Measurements from ENCODE around the gene RTP2. TPM values are rescaled to one million over a fixed set of nuclear protein-coding genes. Genes with fewer than 3 reads are reported as not detected.

RTP2 gene
- polyA plus RNA-seq, 3 donors = not detected

DNA sequence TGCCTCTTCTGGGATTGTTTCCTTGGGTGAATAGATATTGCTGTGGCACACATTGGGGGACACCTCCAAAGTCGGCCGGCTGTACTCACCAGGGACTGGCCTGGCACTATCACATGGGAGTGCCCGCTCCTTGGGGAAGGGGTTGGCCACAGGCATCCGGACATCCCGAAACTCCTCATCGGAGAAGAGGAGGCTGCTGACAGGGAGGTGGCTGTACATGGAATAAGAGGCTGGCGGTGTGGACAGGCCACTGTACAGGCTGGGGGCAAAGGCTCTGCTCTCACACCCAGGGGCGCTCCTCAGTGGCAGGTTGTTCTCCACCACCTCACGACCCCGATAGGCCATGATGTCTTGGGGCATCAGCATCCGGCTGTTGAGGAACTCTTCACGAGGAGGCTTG lies 27.2 kb upstream of the RTP2 start:
- Histone ChIP-seq H3K9me3 (replicated peaks in 1 of 2; ENCODE audit: control insufficient read depth in 1 of 2, insufficient read depth in 1 of 2, low read length in 2 of 2) (no peaks in the 10 kb centered on the region), H3K9ac (ENCODE audit: insufficient read depth, low read length, poor library complexity, severe bottlenecking) (no peak overlapping the region), H3K27me3 (ENCODE audit: control insufficient read depth in 2 of 2, insufficient read depth in 2 of 2, low read length in 2 of 2) (no peaks in the 10 kb centered on the region), H4K20me1 (ENCODE audit: insufficient read depth, low read length) (peaks cover 100% of the 10 kb centered on the region), H3K79me2 (ENCODE audit: insufficient read depth, low read length) (peaks cover 2% of the 10 kb centered on the region), H3K4me3 (replicated peaks in 1 of 3; ENCODE audit: low read depth in 2 of 3, low read length in 3 of 3) (no peak overlapping the region), H3K4me1 (ENCODE audit: control insufficient read depth in 1 of 2, insufficient read depth in 2 of 2, low read length in 2 of 2) (no peaks in the 10 kb centered on the region), H3K4me2 (replicated peaks; ENCODE audit: extremely low read depth, low read length, poor library complexity, severe bottlenecking) (no peak overlapping the region), H3K27ac (ENCODE audit: low read depth in 1 of 2, low read length in 2 of 2) (no peak overlapping the region), H3K36me3 (replicated peaks in 1 of 2; ENCODE audit: control insufficient read depth in 1 of 2, insufficient read depth in 2 of 2, low read length in 2 of 2) (peaks cover 100% of the 10 kb centered on the region in 2 donors), H2AFZ (ENCODE audit: insufficient read depth, low read depth, low read length, poor library complexity, severe bottlenecking) (no peak overlapping the region)
- H3K36me3 Mint-ChIP-seq = peaks cover 99 to 100% of the 10 kb centered on the region in 2 donors
- no peaks in the 10 kb centered on the region for H3K4me1 Mint-ChIP-seq
- H3K27me3 Mint-ChIP-seq (ENCODE audit: low read depth in 3 of 3) = peaks cover 0 to 2% (median 0%) of the 10 kb centered on the region in 3 donors
- TF ChIP-seq, protein P1, sequence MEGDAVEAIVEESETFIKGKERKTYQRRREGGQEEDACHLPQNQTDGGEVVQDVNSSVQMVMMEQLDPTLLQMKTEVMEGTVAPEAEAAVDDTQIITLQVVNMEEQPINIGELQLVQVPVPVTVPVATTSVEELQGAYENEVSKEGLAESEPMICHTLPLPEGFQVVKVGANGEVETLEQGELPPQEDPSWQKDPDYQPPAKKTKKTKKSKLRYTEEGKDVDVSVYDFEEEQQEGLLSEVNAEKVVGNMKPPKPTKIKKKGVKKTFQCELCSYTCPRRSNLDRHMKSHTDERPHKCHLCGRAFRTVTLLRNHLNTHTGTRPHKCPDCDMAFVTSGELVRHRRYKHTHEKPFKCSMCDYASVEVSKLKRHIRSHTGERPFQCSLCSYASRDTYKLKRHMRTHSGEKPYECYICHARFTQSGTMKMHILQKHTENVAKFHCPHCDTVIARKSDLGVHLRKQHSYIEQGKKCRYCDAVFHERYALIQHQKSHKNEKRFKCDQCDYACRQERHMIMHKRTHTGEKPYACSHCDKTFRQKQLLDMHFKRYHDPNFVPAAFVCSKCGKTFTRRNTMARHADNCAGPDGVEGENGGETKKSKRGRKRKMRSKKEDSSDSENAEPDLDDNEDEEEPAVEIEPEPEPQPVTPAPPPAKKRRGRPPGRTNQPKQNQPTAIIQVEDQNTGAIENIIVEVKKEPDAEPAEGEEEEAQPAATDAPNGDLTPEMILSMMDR (IDR thresholded peaks at IDR 0.05) = no peak
- no peaks in the 10 kb centered on the region for H3K9me3 Mint-ChIP-seq
- H3K27ac Mint-ChIP-seq = peak overlapping the region in 1 of 7 donors; percentile 74
- intact Hi-C loops (cut with micrococcal nuclease) = no loop called here
- no peak overlapping the region for H3K4me3 Mint-ChIP-seq
- DNase-seq = no peak
- 96% methylated on average over 8 of the region's 12 CpGs for WGBS (ENCODE audit: insufficient coverage)

DNA sequence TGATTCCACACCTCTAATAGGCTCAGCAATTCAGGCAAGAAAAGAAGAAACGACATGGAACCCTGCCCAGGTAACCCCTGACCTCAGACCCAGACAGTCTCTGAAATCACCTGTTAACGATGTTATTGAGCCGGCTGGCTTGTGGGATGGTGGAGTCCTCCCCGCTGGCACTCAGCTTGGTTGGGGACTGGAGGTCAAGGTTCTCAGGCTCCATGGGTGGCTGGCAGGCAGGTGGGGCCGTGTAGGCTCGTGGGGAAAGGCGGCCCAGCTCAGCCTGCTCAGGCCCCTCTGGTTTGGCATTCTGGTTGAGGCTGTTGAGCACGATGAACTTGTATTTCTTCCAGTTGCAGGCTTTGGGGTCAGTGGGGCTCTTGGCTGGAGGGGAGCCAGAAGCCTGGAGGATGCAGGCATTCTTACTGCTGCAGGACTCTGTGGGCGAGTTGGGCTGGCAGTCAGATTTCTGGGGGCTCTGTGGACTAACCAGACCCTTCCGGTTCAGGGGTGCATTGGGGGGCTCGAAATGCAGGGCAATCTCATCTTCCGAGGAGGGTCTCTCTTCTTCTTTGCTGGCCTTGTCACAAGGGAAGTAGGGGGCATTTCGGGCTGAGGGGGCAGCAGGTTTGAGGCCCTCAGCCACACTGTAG lies 26.7 kb upstream of the RTP2 start:
- Histone ChIP-seq H3K79me2 (ENCODE audit: insufficient read depth, low read length) (no peaks in the 10 kb centered on the region), H3K9me3 (replicated peaks in 1 of 2; ENCODE audit: control insufficient read depth in 1 of 2, insufficient read depth in 1 of 2, low read length in 2 of 2) (no peaks in the 10 kb centered on the region), H3K27ac (ENCODE audit: low read depth in 1 of 2, low read length in 2 of 2) (peak overlapping the region in 1 of 2 donors; percentile 2), H3K4me3 (replicated peaks in 1 of 3; ENCODE audit: low read depth in 2 of 3, low read length in 3 of 3) (no peak overlapping the region), H2AFZ (ENCODE audit: insufficient read depth, low read depth, low read length, poor library complexity, severe bottlenecking) (no peak overlapping the region), H4K20me1 (ENCODE audit: insufficient read depth, low read length) (peaks cover 100% of the 10 kb centered on the region), H3K9ac (ENCODE audit: insufficient read depth, low read length, poor library complexity, severe bottlenecking) (no peak overlapping the region), H3K27me3 (ENCODE audit: control insufficient read depth in 2 of 2, insufficient read depth in 2 of 2, low read length in 2 of 2) (no peaks in the 10 kb centered on the region), H3K36me3 (replicated peaks in 1 of 2; ENCODE audit: control insufficient read depth in 1 of 2, insufficient read depth in 2 of 2, low read length in 2 of 2) (peaks cover 100% of the 10 kb centered on the region in 2 donors), H3K4me2 (replicated peaks; ENCODE audit: extremely low read depth, low read length, poor library complexity, severe bottlenecking) (no peak overlapping the region), H3K4me1 (ENCODE audit: control insufficient read depth in 1 of 2, insufficient read depth in 2 of 2, low read length in 2 of 2) (no peaks in the 10 kb centered on the region)
- H3K27ac Mint-ChIP-seq = peak overlapping the region in 2 of 7 donors; percentile 15 to 46
- H3K9me3 Mint-ChIP-seq = no peaks in the 10 kb centered on the region
- H3K36me3 Mint-ChIP-seq = peaks cover 99 to 100% of the 10 kb centered on the region in 2 donors
- peak overlapping the region in 1 of 2 donors; percentile 41 for H3K4me3 Mint-ChIP-seq
- no peaks in the 10 kb centered on the region for H3K4me1 Mint-ChIP-seq
- TF ChIP-seq, protein P1 (IDR thresholded peaks at IDR 0.05) = no peak
- intact Hi-C loops (cut with micrococcal nuclease) = no loop called here
- 98% methylated on average over 9 of the region's 13 CpGs for WGBS (ENCODE audit: insufficient coverage)
- no peak for DNase-seq
- peaks cover 0 to 2% (median 0%) of the 10 kb centered on the region in 3 donors for H3K27me3 Mint-ChIP-seq (ENCODE audit: low read depth in 3 of 3)

All from CD14-positive monocyte (primary cell).